K562 (cell line): ENCODE results near the gene TRA2B. TPM values are rescaled to one million over a fixed set of nuclear protein-coding genes. Genes with fewer than 3 reads are reported as not detected.

Experiments used
- ARID1B ChIP-seq: fragments of 450-650 bp; IDR thresholded peaks from 2 replicates; pipeline ENCODE4 v1.6.1; 2016; ENCODE audit warnings: antibody characterized with exemption, mild to moderate bottlenecking, inconsistent platforms
- ATF7 ChIP-seq: fragments of 450-650 bp; IDR thresholded peaks from 2 replicates; pipeline ENCODE4 v1.7.1; 2014; ENCODE audit warnings: mild to moderate bottlenecking, moderate library complexity
- BHLHE40 ChIP-seq: IDR thresholded peaks from 2 replicates; pipeline ENCODE4 v1.6.1; 2011; ENCODE audit warnings: low read length, improper control_type of control experiment
- DPF2 ChIP-seq: fragments of 450-650 bp; IDR thresholded peaks from 2 replicates; pipeline ENCODE4 v1.6.1; 2016
- HDAC2 ChIP-seq: fragments of 450-650 bp; IDR thresholded peaks from 2 replicates; pipeline ENCODE4 v1.6.1; 2016; ENCODE audit warnings: mild to moderate bottlenecking
- KLF10 ChIP-seq: fragments of 250-450 bp; sonication (Bioruptor Pico); IDR thresholded peaks from 2 replicates; pipeline ENCODE4 v1.6.1; 2021; ENCODE audit warnings: matching md5 sums
- NEUROD1 ChIP-seq: fragments of 150-350 bp; IDR thresholded peaks from 2 replicates; pipeline ENCODE4 v1.6.1; 2014; ENCODE audit warnings: borderline replicate concordance, low read length, low read depth; ENCODE audit not compliant: partially characterized antibody
- NFIC ChIP-seq: fragments of 450-650 bp; IDR thresholded peaks from 2 replicates; pipeline ENCODE4 v1.6.1; 2017; ENCODE audit warnings: mild to moderate bottlenecking, inconsistent platforms
- NFYB ChIP-seq: IDR thresholded peaks from 2 replicates; pipeline ENCODE4 v1.6.1; 2011; ENCODE audit warnings: mild to moderate bottlenecking, moderate library complexity; ENCODE audit not compliant: insufficient read length; ENCODE audit errors: extremely low read depth
- NRF1 ChIP-seq, 2 experiments: fragments of 450-650 bp; IDR thresholded peaks in 1 of 2; conservative IDR thresholded peaks in 1 of 2; 2 replicates each; pipeline ENCODE4 v1.6.1; 2014; ENCODE audit warnings: mild to moderate bottlenecking in 2 of 2
- RAD21 ChIP-seq, 2 experiments: fragments of 250-450 bp in 1 of 2; fragments of 450-650 bp in 1 of 2; sonication (Bioruptor Pico) in 1 of 2; formaldehyde crosslinking in 1 of 2; IDR thresholded peaks in 1 of 2; conservative IDR thresholded peaks in 1 of 2; 2 replicates each; pipeline versions ENCODE4 v1.4.0 to v1.8.0; 2020 to 2022; ENCODE audit warnings: mild to moderate bottlenecking in 2 of 2, moderate library complexity in 1 of 2
- SAFB ChIP-seq: fragments of 200-400 bp; formaldehyde crosslinking; IDR thresholded peaks from 2 replicates; pipeline ENCODE4 v1.6.1; 2017; ENCODE audit warnings: low read depth, low read length, borderline replicate concordance
- SIX5 ChIP-seq, 2 experiments: IDR thresholded peaks; 2 replicates each; pipeline ENCODE4 v1.6.1; 2011; ENCODE audit warnings: low read length in 2 of 2, borderline replicate concordance in 1 of 2, low read depth in 1 of 2, mild to moderate bottlenecking in 1 of 2, moderate library complexity in 1 of 2; ENCODE audit not compliant: insufficient read depth in 1 of 2
- STAT5B ChIP-seq: fragments of 250-450 bp; sonication (Bioruptor Pico); IDR thresholded peaks from 2 replicates; pipeline ENCODE4 v1.8.0; 2021; ENCODE audit warnings: mild to moderate bottlenecking, inconsistent platforms
- TAF7 ChIP-seq: fragments of 450-650 bp; IDR thresholded peaks from 2 replicates; pipeline ENCODE4 v1.6.1; 2016; ENCODE audit warnings: missing genetic modification characterization, missing compliant biosample characterization
- TEAD4 ChIP-seq, 2 experiments: sonication (generic) in 1 of 2; formaldehyde crosslinking in 1 of 2; IDR thresholded peaks; 2 replicates each; pipeline versions ENCODE4 v1.6.1 to v1.8.0; 2012 to 2022; ENCODE audit warnings: borderline replicate concordance in 1 of 2, inconsistent platforms in 1 of 2, low read length in 1 of 2, mild to moderate bottlenecking in 1 of 2, missing genetic modification reagents in 1 of 2
- ZNF695 ChIP-seq: fragments of 450-650 bp; formaldehyde crosslinking; IDR thresholded peaks from 2 replicates; pipeline ENCODE4 v1.4.0; 2020; ENCODE audit warnings: mild to moderate bottlenecking, moderate library complexity
- polyA plus RNA-seq, 8 experiments: library from polyadenylated mRNA; depleted of rRNA in 4 of 8; stranded (reverse) in 5 of 8; unstranded in 3 of 8; fragments of >200 nt; fragmentation: Nextera tagmentation in 2 of 8; fragmentation: Illumina TruSeq in 1 of 8; extraction: Ambion mirVana in 2 of 8; extraction: Trizol in 1 of 8; gene quantifications; 2 replicates each; pipeline versions ENCODE4 v1.2.1 to v1.2.3, GENCODE V29; 2011 to 2014; ENCODE audit warnings: inconsistent platforms in 1 of 8, missing spikeins in 1 of 8
- total RNA-seq, 7 experiments: library from RNA; depleted of rRNA in 6 of 7; stranded (reverse); fragments of >200 nt in 6 of 7; fragmentation: Illumina TruSeq in 2 of 7; extraction: Trizol in 2 of 7; gene quantifications; 2 replicates each; pipeline versions ENCODE4 v1.2.1 to v1.2.3, GENCODE V29; 2011 to 2021; ENCODE audit warnings: low replicate concordance in 1 of 7
- TF ChIP-seq, protein P1 (sequence below): IDR thresholded peaks from 2 replicates; pipeline ENCODE4 v1.6.1; 2012; ENCODE audit warnings: low read depth, low read length, improper control_type of control experiment, borderline replicate concordance
- TF ChIP-seq, protein P2 (sequence below): fragments of 250-450 bp; sonication (Bioruptor Pico); IDR thresholded peaks from 2 replicates; pipeline ENCODE4 v1.5.0; 2022; ENCODE audit warnings: mild to moderate bottlenecking

Gene TRA2B
- total and polyA plus RNA-seq, 9 of the 15 experiments (the other 6 are each of a cell fraction or from before 2014, with no cell fraction given), result 105 to 411 (median 278) TPM

DNA sequence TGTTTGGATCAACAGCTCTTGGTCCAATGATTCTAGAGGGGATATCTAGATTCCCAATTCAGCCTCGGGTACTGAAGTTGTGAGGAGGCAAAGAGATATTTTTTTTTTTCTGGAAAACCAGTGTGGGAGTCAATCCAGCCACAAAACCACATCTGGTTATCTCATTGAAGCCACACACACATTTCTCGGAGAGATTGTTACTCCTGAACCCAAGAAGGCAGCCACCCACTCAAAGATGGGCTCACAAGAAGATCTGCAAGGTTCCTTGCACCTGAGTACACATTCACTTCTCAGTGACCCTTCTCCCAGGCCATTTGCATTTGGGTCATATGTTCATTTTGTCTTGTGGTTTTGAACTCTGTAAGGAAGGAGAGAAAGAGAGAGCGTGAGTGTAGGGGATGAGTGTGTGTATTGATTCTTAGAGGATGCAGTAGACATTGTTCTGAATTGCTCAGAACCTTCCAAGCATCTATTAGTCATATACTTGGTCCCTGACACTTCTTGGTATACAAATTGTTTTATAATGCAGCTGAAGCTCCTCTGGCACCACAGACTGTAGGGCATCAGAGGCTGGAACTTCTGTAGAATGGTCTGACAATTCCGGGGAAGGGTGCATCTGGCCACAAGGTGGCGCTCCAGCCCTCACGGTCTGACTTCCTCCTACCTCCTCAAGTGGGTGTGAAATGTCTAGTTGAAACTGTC lies 39.3 kb upstream of the TRA2B start (continued):
- TF ChIP-seq, protein P1, sequence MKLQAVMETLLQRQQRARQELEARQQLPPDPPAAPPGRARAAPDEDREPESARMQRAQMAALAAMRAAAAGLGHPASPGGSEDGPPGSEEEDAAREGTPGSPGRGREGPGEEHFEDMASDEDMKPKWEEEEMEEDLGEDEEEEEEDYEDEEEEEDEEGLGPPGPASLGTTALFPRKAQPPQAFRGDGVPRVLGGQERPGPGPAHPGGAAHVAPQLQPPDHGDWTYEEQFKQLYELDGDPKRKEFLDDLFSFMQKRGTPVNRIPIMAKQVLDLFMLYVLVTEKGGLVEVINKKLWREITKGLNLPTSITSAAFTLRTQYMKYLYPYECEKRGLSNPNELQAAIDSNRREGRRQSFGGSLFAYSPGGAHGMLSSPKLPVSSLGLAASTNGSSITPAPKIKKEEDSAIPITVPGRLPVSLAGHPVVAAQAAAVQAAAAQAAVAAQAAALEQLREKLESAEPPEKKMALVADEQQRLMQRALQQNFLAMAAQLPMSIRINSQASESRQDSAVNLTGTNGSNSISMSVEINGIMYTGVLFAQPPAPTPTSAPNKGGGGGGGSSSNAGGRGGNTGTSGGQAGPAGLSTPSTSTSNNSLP, result no peak
- TF ChIP-seq ARID1B (peak; percentile 95), STAT5B (CRISPR knock-in tag) (no peak), HDAC2 (peak; percentile 89), NEUROD1 (peak; percentile 63), ATF7 (peak; percentile 34; the same call in 1 of the 2 replicates), BHLHE40 (0 out of 2 replicates have a peak, but pooled peaks have one; percentile 13), NRF1 (conservative IDR thresholded peaks at IDR 0.05 in 1 of 2, IDR thresholded peaks at IDR 0.05 in 1 of 2) (no peak), RAD21 (CRISPR knock-in tag; conservative IDR thresholded peaks at IDR 0.05 in 1 of 2, IDR thresholded peaks at IDR 0.05 in 1 of 2) (peak; percentile 58 to 76), TAF7 (tag) (no peak), DPF2 (peak; percentile 91), ZNF695 (CRISPR knock-in tag) (no peak), SIX5 (IDR thresholded peaks at IDR 0.05; ENCODE audit: borderline replicate concordance in 1 of 2, insufficient read depth in 1 of 2, low read depth in 1 of 2, low read length in 2 of 2) (no peak), SAFB (no peak), KLF10 (CRISPR knock-in tag) (no peak), NFYB (no peak), NFIC (peak; percentile 76), TEAD4 (IDR thresholded peaks at IDR 0.05; ENCODE audit: low read length) (peak; percentile 96), TEAD4 (CRISPR knock-in tag; IDR thresholded peaks at IDR 0.05; ENCODE audit: borderline replicate concordance) (no peak)
- TF ChIP-seq, protein P2, sequence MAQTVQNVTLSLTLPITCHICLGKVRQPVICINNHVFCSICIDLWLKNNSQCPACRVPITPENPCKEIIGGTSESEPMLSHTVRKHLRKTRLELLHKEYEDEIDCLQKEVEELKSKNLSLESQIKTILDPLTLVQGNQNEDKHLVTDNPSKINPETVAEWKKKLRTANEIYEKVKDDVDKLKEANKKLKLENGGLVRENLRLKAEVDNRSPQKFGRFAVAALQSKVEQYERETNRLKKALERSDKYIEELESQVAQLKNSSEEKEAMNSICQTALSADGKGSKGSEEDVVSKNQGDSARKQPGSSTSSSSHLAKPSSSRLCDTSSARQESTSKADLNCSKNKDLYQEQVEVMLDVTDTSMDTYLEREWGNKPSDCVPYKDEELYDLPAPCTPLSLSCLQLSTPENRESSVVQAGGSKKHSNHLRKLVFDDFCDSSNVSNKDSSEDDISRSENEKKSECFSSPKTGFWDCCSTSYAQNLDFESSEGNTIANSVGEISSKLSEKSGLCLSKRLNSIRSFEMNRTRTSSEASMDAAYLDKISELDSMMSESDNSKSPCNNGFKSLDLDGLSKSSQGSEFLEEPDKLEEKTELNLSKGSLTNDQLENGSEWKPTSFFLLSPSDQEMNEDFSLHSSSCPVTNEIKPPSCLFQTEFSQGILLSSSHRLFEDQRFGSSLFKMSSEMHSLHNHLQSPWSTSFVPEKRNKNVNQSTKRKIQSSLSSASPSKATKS (CRISPR knock-in tag), result no peak
